Neural progenitor cell (in vitro differentiated cells): ENCODE measurements around the gene PSME4.
"Not testable (repeated sequence)": the region's sequence is repeated elsewhere in the genome, so short reads cannot be mapped to it uniquely, and the experiment has no call there.

Source experiments
- CTCF ChIP-seq: fragments of 200-600 bp; sonication (generic); IDR thresholded peaks from 2 replicates; pipeline ENCODE4 v1.5.1; 2017; ENCODE audit warnings: antibody characterized with exemption, mild to moderate bottlenecking
- EZH2 ChIP-seq: fragments of 200-600 bp; sonication (generic); IDR thresholded peaks from 2 replicates; pipeline ENCODE4 v1.6.1; 2017; ENCODE audit warnings: antibody characterized with exemption, mild to moderate bottlenecking, moderate library complexity

DNA sequence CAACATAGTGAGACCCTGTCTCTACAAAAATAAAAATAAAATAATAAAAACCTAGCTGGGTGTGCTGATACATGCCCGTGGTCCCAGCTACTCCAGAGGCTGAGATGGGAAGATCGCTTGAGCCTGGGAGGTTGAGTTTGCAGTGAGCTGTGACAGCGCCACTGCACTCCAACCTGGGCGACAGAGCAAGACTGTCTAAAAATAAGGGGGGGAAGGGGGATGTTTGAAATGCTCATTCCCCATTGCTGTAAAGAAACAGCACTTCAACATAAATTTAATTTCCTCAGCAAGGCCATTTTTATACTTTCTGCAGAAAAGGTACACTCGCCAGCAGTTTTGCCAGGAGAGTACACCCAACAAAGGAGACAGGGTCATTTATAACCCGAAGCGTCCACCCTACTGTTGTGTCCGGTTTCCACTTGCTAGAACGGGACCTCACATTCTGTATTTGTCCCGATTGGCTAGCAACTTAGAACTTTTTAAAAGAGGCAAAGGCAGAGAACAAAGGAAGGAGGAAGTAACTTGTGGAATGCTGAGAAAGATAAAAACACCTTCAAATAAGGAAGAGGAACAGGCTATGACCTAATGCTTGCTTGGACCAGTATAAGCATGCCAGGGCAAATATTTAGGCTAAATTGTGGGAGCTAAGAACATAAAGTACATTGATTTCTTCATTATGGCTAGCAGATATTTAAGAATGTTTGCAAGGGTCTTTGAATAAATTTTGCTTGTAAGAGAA, 9.1 kb downstream of the PSME4 start:
- TF ChIP-seq CTCF, EZH2: not testable (repeated sequence)
